ENCODE results near the gene NCKAP5.

NCKAP5 gene

DNA sequence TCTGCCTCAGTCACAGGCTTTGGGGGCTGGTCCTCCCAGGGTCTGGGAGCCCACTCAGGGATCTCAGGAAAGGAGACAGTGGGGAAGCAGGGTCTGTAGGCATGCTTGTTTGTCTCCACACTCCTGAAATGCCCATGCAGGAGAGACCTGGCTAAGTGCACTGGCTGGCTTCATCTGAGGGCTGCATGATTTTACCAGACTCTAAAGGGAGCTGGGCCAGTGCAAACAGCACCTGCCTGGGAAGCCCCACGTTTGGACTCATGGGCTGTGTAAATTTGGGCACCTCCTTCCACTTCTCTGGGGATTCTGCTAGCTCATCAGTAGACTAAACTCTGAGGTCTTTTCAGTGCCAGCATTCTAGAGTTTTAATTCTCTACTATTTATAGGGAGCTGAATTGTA lies 931.9 kb downstream of the NCKAP5 start:
- POLR2A ChIA-PET = interaction anchor here (1.4 kb wide), 1 partner anchor 13 kb away, joined by 5 read pairs; no protein-coding TSS in a partner anchor
- TF ChIP-seq, protein P1, sequence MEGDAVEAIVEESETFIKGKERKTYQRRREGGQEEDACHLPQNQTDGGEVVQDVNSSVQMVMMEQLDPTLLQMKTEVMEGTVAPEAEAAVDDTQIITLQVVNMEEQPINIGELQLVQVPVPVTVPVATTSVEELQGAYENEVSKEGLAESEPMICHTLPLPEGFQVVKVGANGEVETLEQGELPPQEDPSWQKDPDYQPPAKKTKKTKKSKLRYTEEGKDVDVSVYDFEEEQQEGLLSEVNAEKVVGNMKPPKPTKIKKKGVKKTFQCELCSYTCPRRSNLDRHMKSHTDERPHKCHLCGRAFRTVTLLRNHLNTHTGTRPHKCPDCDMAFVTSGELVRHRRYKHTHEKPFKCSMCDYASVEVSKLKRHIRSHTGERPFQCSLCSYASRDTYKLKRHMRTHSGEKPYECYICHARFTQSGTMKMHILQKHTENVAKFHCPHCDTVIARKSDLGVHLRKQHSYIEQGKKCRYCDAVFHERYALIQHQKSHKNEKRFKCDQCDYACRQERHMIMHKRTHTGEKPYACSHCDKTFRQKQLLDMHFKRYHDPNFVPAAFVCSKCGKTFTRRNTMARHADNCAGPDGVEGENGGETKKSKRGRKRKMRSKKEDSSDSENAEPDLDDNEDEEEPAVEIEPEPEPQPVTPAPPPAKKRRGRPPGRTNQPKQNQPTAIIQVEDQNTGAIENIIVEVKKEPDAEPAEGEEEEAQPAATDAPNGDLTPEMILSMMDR (IDR thresholded peaks at IDR 0.05; ENCODE audit: insufficient read depth, low read length, missing control alignments) = no peak
- CTCF ChIA-PET = interaction anchor here (1.4 to 2.1 kb wide), 3 partner anchors 11 to 20 kb away, joined by 5 to 7 read pairs (median 6); no protein-coding TSS in a partner anchor
- no peak overlapping the region for H3K4me3 ChIP-seq (ENCODE audit: low read depth, low read length)
- DNase-seq (ENCODE audit: low read depth, low spot score) = no peak

DNA sequence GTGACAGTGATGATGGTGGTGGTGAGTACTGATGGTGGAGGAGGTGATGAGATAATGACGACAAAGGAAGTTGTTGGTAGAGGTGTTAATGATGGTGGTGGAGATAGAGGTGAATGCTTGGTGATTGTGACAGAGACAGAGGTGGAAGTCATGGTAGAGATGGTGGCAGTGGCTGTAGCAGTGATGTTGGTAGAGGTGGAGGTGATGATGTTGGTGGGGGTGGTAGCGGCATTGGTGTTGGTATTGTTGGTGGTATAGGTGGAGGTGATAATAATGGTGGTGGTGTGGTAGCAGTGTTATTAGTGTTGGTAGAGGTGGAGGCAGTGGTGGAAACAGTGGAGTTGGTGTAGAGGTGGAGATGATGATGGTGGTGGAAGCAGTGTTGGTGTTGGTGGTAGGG lies 934.6 kb downstream of the NCKAP5 start:
- H3K4me3 ChIP-seq (ENCODE audit: low read depth, low read length) = no peak overlapping the region
- CTCF ChIA-PET = no interaction called here
- TF ChIP-seq, protein P1 (IDR thresholded peaks at IDR 0.05; ENCODE audit: insufficient read depth, low read length, missing control alignments) = no peak
- POLR2A ChIA-PET = no interaction called here
- no peak for DNase-seq (ENCODE audit: low read depth, low spot score)

DNA sequence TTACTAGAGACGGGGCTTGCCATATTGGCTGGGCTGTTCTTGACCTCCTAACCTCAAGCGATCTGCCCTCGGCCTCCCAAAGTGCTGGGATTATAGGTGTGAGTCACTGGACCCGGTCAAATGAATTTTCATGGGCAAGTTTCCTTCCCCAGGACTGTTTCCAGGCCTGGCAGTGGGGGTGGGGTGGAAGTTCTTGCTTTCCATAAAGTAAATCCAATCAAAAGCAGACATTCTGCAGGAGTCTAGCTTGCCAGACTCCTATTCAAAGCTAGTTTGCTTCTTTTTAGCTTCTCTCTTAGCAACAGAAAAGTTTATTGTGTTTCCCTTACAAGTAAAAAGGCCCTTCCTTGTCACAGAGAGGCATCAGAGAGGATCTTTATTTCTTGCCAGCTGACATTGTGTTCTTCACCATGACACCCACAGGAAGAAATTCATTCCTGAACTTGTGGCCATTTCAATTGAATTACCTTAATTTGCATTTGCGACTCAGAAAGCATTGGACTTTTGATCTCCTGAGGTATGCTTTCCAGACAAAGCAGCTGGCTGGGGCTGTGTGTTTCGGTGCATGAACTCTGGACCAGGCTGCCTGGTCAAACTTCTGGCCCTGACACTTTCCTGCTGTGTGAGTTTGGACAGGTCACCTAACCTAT lies 936.1 kb downstream of the NCKAP5 start:
- H3K4me3 ChIP-seq (ENCODE audit: low read depth, low read length) = no peak overlapping the region
- ChIA-PET CTCF (no interaction called here), POLR2A (no interaction called here)
- DNase-seq (ENCODE audit: low read depth, low spot score) = no peak
- TF ChIP-seq, protein P1 (IDR thresholded peaks at IDR 0.05; ENCODE audit: insufficient read depth, low read length, missing control alignments) = no peak

DNA sequence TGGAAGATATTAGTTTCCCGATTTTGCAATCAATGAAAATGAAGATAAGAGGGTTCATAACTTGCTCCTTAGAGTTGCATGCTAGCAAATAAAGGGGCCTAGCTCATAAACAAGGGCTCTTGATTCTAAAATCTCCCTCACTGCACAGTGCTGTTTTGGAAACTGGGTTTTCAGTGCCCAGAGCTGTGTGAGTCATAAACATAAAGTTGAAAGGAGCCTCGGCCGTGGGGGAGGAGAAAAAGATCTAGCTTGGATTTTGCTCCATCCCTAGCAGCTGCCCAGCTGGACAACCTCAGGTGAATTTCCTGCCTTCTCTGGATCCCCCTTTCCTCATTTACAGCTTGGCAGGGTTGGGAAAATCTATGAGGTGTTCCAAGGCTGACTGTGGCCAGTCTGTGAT lies 940.7 kb downstream of the NCKAP5 start:
- TF ChIP-seq, protein P1 (IDR thresholded peaks at IDR 0.05; ENCODE audit: insufficient read depth, low read length, missing control alignments) = no peak
- CTCF ChIA-PET = interaction anchor here (1.3 kb wide), 1 partner anchor 80 kb away, joined by 5 read pairs; no protein-coding TSS in a partner anchor
- POLR2A ChIA-PET = no interaction called here

DNA sequence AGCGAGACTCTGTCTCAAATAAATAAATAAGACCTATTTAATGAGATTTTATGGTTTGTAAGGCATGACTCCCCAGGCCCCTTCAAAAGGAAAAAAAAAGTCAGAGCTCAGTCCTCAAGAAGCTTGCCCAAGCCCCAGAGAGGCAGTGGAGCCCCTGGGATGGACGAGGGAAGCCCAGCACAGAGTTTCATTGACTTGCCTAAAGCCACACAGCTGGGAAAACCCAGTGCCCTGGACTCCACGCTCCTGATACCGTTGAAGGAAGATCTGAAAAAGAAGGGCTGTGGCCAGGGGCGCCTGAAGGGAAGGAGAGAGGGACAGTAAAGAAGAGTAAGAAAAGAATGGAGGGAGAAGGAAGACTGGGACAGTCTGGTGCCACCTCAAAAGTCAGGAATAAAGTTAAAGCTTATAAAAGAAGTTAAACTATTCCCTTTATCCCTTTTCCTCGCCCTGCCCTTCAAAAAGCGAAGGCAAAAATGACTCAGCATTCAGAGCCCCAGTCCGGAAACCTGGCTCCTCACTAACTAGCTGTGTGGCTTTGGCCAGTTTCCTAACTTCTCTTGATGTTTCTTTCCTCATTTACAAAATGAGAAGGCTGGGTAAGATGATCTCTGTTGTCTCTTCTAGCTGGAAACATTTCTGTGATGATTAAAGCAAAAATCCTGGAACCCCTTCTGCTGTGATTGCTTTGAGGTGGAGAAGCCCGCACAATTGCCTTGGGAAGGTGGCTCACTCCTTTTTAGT lies 945.0 kb downstream of the NCKAP5 start:
- no peak overlapping the region for H3K4me3 ChIP-seq (ENCODE audit: low read depth, low read length)
- ChIA-PET POLR2A (interaction anchor here (0.6 to 1.3 kb wide), 3 partner anchors 12 to 1142 kb away, joined by 3 to 5 read pairs (median 3); no protein-coding TSS in a partner anchor), CTCF (interaction anchor here (1.0 to 1.6 kb wide), 2 partner anchors 28 to 46 kb away, joined by 3 to 4 read pairs; no protein-coding TSS in a partner anchor)
- TF ChIP-seq, protein P1 (IDR thresholded peaks at IDR 0.05; ENCODE audit: insufficient read depth, low read length, missing control alignments) = no peak
- peak; percentile 28 for DNase-seq (ENCODE audit: low read depth, low spot score)

More for the DNA sequence above, 940.7 kb downstream of the NCKAP5 start:
- DNase-seq (ENCODE audit: low read depth, low spot score) = no peak
- H3K4me3 ChIP-seq (ENCODE audit: low read depth, low read length) = no peak overlapping the region

Measured in AG04449 (cell line).